ENCODE data around the gene MECP2. TPM values are rescaled to one million over a fixed set of nuclear protein-coding genes. Genes with fewer than 3 reads are reported as not detected.

The MECP2 gene
- total RNA-seq, 1 donor from 2014 or later: 65.7 TPM

- intact Hi-C loops (cut with DNase I): no loop called here
These were observed 34.4 kb upstream of the MECP2 start for GRCh38 chrX:154131955-154132354.

DNA sequence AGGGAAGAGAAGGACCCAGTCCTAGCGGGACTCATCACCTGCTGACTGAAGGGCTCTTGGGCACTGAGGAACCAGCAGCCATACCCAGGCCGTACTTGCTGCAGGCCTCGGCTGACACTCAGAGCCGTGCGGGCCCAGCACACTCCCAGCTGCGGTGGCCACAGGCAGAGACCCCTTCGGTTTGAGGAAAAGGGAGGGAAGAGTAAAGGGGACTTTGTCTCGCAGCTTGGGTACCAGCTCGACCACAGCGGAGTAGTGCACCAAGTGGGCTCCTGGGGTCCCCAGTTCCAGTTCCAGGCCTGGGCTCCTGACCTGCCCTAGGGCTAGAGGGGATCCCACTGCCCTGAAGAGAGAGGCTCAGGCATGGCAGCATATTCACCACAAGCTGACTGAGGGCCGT is 28.6 kb upstream of the MECP2 start:
- Histone ChIP-seq H3K36me3 (no peaks in the 10 kb centered on the region), H3K27me3 (no peaks in the 10 kb centered on the region), H3K9me3 (no peaks in the 10 kb centered on the region), H3K27ac (no peak overlapping the region), H3K4me3 (no peak overlapping the region), H3K4me1 (no peaks in the 10 kb centered on the region)
- intact Hi-C loops (cut with DNase I): no loop called here
- TF ChIP-seq, protein P1, sequence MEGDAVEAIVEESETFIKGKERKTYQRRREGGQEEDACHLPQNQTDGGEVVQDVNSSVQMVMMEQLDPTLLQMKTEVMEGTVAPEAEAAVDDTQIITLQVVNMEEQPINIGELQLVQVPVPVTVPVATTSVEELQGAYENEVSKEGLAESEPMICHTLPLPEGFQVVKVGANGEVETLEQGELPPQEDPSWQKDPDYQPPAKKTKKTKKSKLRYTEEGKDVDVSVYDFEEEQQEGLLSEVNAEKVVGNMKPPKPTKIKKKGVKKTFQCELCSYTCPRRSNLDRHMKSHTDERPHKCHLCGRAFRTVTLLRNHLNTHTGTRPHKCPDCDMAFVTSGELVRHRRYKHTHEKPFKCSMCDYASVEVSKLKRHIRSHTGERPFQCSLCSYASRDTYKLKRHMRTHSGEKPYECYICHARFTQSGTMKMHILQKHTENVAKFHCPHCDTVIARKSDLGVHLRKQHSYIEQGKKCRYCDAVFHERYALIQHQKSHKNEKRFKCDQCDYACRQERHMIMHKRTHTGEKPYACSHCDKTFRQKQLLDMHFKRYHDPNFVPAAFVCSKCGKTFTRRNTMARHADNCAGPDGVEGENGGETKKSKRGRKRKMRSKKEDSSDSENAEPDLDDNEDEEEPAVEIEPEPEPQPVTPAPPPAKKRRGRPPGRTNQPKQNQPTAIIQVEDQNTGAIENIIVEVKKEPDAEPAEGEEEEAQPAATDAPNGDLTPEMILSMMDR (IDR thresholded peaks at IDR 0.05): no peak
- no peak for DNase-seq (ENCODE audit: low spot score in 2 of 2)

More at GRCh38 chrX:154131955-154132354, 34.4 kb upstream of the MECP2 start:
- H3K4me1 ChIP-seq: no peaks in the 10 kb centered on the region
- no peak for DNase-seq (ENCODE audit: low spot score in 2 of 2)
- H3K27me3 ChIP-seq: no peaks in the 10 kb centered on the region
- H3K36me3 ChIP-seq: no peaks in the 10 kb centered on the region
- no peaks in the 10 kb centered on the region for H3K9me3 ChIP-seq
- H3K4me3 ChIP-seq: no peak overlapping the region
- no peak overlapping the region for H3K27ac ChIP-seq
- TF ChIP-seq, protein P1 (IDR thresholded peaks at IDR 0.05): no peak

- DNase-seq (ENCODE audit: low spot score in 2 of 2): no peak
- Histone ChIP-seq H3K4me3 (no peak overlapping the region), H3K9me3 (no peaks in the 10 kb centered on the region), H3K36me3 (no peaks in the 10 kb centered on the region), H3K4me1 (no peaks in the 10 kb centered on the region), H3K27me3 (no peaks in the 10 kb centered on the region), H3K27ac (no peak overlapping the region)
- TF ChIP-seq, protein P1 (IDR thresholded peaks at IDR 0.05): no peak
- intact Hi-C loops (cut with DNase I): no loop called here
These were observed 28.0 kb upstream of the MECP2 start for GRCh38 chrX:154125391-154126040.

GRCh38 chrX:154123241-154124219 is 26.0 kb upstream of the MECP2 start:
- Histone ChIP-seq H3K4me1 (no peaks in the 10 kb centered on the region), H3K36me3 (no peaks in the 10 kb centered on the region), H3K4me3 (no peak overlapping the region), H3K27ac (no peak overlapping the region), H3K27me3 (no peaks in the 10 kb centered on the region), H3K9me3 (no peaks in the 10 kb centered on the region)
- DNase-seq (ENCODE audit: low spot score in 2 of 2): no peak
- intact Hi-C loops (cut with DNase I): no loop called here
- TF ChIP-seq, protein P1 (IDR thresholded peaks at IDR 0.05): no peak

GRCh38 chrX:154121961-154122360 is 24.4 kb upstream of the MECP2 start:
- no peaks in the 10 kb centered on the region for H3K27me3 ChIP-seq
- no peaks in the 10 kb centered on the region for H3K4me1 ChIP-seq
- H3K36me3 ChIP-seq: no peaks in the 10 kb centered on the region
- intact Hi-C loops (cut with DNase I): no loop called here
- no peaks in the 10 kb centered on the region for H3K9me3 ChIP-seq
- no peak overlapping the region for H3K4me3 ChIP-seq
- H3K27ac ChIP-seq: no peak overlapping the region
- no peak for DNase-seq (ENCODE audit: low spot score in 2 of 2)
- TF ChIP-seq, protein P1 (IDR thresholded peaks at IDR 0.05): no peak
